HG03469 (cell line): Measurements from ENCODE around the gene ME1.
A peak's percentile ranks its signal among the peaks of the same experiment; 100 is the strongest.
"Not testable (repeated sequence)": the region's sequence is repeated elsewhere in the genome, so short reads cannot be mapped to it uniquely, and the experiment has no call there.

Experiments
- ATAC-seq: cut with Tn5 transposase; IDR thresholded peaks from one replicate; pipeline ENCODE4 v1.9.1; 2021; ENCODE audit warnings: mild to moderate bottlenecking, moderate library complexity, moderate number of reproducible peaks; ENCODE audit not compliant: unreplicated experiment

The ME1 gene

DNA sequence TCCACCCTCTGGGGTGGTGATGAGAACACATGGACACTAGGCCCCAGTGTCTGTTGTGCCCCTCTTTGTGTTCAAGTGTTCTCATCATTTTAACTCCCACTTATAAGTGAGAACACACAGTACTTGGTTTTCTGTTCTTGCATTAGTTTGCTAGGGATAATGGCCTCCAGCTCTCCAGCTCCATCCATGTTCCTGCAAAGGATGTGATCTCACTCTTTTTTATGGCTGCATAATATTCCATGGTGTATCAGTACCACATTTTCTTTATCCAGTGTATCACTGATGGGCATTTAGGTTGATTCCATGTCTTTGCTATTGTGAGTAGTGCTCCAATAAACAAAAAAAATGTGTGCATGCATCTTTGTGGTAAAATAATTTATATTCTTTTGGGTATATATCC lies 170.3 kb downstream of the ME1 start:
- ATAC-seq = no peak

DNA sequence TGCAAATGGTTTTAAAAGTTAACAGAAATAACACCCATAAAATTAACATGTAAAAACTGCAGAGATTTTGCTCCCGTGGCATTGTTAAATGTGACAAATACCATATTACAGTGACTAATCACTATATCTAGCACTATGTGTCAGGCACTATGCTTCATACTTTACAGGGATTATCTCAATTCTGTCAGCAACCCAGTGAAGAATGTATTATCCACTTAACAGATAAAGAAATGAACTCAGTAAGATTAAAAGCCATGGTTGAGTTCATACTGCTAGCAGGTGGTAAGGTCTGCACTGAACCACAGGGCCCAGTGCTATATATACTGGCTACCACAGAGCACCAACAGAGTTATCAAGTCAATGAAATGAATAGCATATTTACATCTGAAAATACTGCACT lies 172.3 kb downstream of the ME1 start:
- no peak for ATAC-seq

DNA sequence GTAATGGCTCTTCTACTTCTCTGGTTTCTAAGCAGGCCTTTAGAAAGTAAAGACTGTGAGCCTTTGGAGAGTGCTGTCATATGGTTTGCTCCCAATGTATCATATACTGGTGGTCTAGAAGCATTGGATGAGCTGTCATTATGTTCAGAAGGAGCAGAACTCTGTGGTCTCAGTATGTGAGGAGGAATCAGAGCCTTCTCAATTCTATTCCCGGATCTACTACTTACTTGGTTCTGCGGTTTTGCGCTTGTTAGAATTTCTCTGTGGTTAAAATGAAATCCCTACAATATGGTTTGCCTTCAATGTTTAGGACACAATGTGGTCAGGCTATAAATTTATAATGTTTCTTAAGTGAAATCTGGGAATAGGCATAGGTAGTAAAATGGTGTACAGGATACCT lies 173.1 kb downstream of the ME1 start:
- ATAC-seq = no peak

DNA sequence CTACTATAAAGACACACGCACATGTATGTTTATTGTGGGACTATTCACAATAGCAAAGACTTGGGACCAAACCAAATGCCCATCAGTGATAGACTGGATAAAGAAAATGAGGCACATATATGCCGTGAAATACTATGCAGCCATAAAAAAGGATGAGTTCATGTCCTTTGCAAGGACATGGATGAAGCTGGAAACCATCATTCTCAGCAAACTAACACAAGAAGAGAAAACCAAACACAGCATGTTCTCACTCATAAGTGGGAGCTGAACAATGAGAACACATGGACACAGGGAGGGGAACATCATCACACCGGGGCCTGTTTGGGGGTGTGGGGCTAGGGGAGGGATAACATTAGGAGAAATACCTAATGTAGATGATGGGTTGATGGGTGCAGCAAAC lies 174.1 kb downstream of the ME1 start:
- ATAC-seq = not testable (repeated sequence)

DNA sequence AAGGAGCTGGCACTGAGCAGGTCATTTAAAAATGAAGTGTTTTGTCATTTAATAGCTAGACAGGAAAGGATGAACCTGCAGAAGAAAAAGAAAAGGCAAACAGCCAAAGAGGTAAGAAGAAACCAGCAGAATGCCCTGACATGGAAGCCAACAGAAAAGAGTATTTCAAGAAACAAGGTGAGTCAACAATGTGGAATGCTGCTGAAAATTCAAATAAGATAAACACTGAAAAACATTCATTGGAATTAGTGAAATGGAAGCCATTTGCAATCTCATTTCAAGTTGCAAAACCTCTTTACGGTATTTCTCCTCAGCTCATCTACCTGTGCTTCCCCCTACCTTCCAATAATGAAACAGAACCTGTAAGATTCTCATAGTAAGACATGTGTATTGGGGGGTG lies 178.1 kb downstream of the ME1 start:
- ATAC-seq = no peak

DNA sequence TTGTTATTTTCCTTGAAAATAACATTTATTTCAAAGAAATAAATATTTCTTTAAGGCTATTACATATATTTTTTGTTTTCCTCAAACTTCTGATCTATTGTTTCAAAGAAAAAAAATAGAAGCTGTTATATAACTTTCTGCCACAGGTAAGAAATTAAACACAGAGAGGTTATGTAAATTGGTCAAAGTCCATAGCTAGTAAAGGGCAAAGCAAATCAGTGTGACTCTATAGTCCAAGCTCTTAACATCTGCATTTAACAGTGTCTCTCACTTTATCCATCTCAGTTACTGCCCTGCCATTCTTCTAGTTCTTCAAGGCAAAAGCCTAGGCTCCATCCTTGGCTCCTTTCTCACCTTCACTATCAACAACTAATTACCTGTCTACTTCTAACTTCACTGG lies 180.6 kb downstream of the ME1 start:
- ATAC-seq = no peak

DNA sequence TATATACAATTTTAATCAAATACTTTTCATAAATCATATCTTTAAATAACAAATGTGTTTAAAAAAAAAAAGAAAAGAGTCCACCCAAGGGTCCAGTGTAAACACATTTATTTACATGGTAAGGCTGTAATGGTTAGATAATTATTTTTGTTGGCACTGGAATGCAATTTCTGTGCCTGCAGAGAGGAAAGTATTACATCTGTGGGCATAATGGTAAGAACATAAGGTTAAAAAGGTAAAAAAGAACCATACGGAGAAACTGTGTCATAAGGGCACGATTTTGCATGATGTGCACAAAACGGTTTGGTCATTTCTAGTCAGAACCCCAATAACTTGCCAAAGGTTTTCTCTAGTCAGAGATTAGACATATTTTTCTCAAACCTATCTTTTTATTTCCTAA lies 183.4 kb downstream of the ME1 start:
- ATAC-seq = no peak

DNA sequence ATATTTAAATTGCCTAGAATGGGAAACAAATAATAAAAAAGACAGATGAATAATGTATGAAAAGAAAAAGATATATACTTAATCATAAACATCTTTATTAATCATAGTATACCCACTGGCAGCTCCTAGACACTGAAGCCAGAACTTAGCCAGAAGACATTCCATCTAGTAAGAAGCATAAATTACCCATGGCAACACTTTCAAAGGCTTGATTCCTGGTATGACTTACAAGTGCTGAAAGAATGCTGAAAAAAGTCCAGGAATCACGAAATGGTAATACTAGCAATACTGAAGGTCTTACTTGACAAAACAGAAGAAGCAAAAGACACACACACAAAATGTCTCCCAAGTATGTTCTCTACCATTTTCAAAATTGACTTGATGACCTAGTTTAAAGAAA lies 199.7 kb downstream of the ME1 start:
- ATAC-seq = no peak

DNA sequence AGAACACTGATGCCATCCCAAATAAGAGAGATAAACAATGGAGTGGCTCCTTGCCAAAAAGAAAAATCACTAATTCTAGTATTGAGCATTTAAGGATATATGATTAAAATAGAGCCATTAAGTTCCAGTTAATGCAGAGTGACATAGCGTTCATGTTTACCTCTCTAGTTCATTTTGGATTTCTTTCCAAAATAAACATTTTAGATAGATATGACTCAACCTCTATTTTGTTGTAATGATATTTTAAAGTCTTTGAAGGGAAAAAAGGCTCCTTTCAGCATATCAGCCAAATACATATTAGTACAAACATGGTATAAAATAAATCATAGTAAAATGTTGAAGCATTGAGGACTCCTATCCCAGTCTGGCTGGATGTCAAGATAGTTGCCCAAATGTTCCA lies 204.3 kb downstream of the ME1 start:
- no peak for ATAC-seq

DNA sequence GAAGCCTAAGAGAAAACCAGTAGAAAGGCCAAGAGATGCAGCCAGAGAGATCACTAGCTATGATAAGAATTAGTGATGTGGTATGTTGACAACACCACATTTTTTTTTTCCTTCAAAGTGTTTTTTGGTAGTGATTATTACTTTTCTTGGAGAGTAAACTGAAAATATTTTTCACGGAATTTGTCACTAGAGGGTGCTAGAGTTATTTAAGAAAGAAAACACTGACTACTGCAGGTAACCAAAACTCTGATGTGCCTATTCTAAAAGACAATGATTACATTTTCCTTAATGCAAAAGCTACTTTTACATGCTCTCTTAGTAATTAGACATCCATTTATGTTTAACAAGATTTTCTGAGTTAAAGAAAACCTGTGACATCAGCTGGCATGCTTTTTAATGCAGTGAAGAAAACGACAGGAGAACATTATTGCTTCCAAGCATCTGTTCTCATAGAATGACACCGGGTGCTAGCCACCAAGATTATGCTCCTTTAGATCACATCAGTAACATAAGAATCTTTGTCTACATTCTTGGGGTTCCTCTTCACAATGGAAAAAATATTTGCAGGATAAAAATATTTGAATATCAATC lies 208.9 kb downstream of the ME1 start:
- ATAC-seq = peak; percentile 47

DNA sequence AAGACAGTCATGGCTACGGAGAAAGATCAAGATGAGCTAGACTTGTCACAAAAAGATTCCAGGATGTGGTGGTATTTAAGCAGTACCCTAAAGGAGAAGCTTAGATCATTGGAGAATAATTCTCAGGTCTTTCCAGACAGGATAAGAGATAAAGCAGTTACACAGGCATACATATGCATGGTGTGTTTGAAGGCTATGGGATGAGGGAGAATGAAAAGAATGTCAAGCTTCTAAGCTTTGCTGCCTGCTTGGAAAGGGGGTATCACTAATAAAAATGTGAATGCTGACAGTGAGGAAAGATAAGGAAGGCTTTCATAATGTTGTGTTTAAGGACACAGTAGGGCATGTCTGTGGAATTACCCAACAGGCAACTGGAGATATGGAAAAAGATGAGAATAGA lies 209.6 kb downstream of the ME1 start:
- ATAC-seq = no peak

DNA sequence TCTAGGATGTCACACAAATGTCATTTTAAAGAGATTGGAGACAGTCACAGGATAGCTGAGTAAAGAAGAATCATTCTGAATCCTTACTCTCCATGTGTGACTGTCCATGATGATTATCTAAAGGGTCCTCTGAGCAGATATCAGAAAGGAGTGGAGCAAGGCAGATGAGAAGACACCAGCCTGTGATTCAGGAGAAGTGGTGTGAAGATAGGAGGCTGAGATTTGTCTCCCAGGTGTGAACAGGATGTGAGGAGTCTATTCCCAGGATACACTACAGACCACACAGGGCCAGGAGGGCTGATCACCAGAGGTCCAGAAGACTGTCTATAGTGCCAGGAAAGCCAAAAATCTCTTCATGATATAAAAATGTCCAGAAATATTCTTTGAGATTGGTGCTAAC lies 210.7 kb downstream of the ME1 start:
- no peak for ATAC-seq

DNA sequence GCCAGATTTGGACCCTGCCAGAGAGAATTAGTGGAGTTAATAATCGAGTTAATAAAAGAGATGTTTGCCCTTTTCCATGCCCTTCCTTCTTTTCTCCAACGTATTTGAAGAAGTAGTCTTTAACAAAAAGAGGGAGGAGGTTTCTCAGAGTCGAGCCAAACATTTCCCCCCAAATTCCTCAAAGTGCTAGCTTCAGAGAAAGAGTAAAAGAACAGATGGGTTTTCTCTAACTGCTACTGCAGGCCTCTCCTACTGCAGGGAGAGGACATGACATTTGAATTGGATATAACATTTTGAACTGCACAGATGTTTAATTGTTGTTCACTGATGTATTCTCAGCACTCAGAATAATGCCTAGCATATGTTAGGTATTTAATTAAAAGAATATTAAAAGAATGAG lies 212.2 kb downstream of the ME1 start:
- ATAC-seq = no peak

DNA sequence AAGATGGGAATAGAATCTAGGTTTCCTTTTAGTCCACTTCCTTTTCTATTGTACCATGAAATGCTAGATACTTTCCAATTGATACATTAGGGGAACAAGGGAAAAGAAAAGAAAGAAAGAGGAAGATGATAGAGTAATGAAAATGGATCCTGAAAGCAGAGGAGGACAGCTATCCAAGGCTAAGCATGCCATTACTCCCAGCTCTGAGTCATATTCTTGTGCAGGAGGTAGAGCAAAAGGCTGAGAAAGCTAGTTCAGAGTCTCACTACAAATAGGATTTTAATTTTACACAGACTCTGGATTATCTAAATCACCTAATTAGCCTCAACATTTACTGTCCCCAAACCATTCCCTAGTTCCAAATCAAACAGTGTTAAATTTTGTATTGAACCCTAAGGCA lies 214.0 kb downstream of the ME1 start:
- ATAC-seq = no peak

DNA sequence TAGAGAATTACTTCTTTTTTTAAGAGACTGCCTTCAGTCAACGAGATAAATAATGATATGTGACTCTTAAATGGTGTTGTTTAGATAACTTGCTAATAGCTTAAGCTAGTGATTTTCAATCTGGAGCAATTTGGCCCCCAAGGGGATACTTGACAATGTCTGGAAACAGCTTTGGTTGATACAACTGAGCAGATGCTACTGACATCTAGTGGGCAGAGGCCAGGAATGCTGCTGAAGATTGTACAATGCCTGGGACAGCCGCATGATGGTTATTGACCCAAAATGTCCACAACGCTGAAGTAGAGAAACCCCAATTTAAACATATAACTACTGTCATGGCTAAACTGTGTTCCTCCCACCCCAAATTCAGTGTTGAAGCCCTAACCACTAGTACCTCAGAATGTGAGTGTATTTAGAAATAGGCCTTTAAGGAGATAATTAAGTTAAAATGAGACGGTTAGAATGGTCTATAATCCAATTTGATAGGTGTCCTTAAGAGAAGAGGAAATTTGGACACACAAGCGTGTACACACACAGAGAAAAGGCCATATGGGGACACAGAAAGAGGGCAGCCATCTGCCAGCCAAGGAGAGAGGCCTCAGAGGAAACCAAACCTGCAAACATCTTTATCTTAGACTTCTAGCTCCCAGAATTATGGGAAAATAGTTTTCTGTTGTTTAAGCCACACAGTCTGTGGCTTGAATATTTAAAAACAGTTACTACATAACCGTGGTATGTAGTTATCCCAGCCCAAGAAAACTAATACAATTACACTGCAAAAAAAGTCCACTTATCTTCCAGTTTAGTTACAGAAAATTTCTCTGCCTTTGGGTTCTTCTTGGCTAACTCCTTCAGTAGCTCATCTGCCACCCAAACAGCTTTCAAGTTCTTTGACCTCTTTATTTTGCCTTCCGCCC lies 215.5 kb downstream of the ME1 start:
- ATAC-seq = peak; percentile 99

DNA sequence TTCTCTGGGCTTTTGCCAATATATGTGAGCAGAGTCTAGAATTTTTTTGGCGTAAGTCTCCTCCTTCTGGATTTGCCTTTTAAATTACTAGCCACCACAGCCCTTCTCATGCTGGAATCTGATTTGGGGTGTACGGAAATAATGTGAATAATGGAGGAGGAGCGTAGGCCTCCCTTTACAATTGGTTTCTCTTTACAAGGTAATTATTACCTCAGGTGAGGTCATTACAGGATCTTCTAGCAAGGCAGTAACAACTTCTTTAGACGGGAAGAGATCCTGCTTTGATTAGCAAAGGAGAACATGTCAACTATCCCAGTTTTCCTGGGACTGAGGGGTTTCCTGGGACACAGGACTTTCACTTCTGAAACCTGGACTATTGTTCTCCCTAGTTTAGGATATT lies 228.8 kb downstream of the ME1 start:
- no peak for ATAC-seq

DNA sequence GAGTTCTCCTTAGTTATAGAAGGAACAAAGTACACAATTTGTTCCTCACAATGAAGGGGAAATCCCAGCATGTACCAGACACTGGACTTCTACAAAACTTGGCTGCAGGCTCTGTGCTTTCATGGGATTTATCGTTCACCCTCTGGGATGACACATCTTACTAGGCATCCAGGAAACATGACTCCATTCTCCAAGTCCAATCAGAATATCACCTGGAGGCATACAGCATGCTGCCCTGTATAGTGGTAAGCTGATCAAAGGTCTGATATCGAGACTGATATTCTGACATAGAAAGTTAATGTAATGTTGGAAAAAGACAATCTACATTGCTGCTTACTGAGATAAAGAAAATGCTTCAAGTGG lies 231.0 kb downstream of the ME1 start:
- ATAC-seq = no peak

DNA sequence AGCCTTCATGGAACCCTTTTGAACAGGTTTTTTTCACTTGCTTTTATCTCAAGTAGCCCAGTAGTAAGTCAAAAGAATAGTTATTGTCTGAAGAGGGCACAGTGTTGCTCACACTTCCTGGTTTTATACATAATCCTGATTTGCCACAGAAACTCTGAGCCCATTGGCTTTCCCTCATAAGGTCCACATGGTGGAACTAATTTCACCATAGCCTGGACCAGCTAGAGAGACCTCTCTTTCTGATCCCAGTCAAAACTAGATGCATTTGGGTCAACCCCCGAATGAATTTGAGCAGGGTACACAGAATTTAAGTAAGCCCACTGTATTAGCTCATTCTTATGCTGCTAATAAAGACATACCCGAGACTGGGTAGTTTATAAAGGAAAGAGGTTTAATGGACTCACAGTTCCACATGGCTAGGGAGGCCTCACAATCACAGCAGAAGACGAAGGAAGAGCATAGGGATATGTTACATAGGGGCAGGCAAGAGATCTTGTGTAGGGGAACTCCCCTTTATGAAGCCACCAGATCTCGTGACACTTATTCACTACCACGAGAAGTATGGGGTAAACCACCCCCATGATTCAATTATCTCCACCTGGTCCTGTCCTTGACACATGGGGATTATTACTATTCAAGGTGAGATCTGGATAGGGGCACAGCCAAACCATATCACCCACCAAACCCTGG lies 231.5 kb downstream of the ME1 start:
- no peak for ATAC-seq

DNA sequence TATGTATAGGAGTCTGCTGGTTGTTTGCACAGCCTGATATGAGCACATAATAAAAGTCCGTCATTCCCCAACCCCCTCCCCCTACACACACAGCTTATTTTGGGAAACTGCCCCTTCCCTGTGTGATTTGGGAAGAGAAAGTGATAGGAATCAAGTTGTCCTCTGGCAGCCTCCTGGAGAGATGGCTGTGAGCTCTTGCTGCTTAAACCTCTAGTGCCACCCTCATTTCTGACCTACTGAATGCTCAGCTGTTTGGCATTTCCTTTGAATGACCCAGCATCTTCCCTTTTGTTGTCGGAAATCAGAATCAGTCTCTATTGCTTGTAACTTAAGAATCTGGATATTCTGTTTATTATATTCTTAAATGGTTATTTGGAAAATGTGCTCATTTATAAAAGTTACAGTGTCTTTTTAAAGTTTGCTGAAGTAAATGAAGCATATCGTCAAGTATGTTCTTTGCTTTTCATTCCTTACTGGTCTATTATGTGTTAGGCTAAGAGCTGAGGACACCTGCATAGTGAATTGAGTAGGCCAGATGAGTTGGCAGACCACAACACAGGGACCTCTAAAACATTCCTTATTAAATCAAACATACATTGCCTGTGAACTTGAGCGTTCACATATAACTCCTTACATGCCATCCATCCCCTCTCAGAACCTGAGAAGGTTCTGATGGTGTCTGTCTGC lies 232.2 kb downstream of the ME1 start:
- ATAC-seq = no peak

DNA sequence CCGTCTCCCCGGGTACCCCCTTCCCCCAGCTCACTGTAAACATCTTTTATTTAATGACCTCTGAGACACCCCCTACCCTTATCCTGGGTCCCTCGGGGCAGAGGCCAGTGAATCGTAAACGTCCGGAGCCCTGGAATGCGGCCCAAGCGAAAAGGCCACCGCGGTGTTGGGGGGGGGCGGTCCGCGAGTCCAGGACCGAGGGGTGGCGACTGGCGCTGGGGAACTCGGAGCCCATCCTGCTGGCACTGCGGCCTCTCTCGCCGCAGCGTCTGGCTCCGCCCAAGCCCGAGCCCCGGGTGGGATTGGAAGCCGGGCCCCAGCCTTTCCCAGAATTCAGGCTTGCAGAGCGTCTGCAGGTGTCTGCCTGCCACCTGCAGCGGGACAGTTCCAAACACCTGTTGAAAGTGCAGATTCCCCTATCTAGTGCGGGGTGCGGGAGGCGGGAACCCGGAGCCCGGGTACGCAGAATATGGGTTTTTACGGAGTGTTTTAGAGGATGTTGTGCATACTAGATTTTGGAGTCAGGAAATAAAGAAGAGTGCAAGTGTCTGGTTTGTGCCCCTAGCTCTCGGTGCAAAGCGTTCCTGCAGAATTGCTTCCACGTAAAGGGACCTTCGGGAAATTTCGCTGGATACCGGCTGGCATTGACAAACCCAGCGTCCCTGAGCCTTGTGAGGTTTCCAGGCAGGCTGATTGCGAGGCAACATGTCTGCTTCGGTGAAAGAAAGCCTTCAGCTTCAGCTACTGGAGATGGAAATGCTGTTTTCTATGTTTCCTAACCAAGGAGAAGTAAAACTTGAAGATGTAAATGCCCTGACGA lies 236.9 kb downstream of the ME1 start:
- no peak for ATAC-seq
